Endothelial cell of umbilical vein (primary cell): ENCODE measurements around the gene AGAP3. TPM values are rescaled to one million over a fixed set of nuclear protein-coding genes. Genes with fewer than 3 reads are reported as not detected.

Source experiments
- BruUV-seq: library from RNA; stranded (reverse); fragments of 400-500 nt; replicated peaks from 2 replicates; lab custom pipeline; 2021; lab: Mats Ljungman, UMichigan
- CTCF ChIA-PET: fragments of 300-600, 350-600 bp; sonication (Branson Sonifier 250); formaldehyde crosslinking; loops from one replicate; lab custom pipeline; 2021; ENCODE audit warnings: antibody characterized with exemption, inconsistent platforms; lab: Charles Lee
- POLR2A ChIA-PET: fragments of 300-600, 350-600 bp; sonication (Branson Sonifier 250); formaldehyde crosslinking; loops from one replicate; lab custom pipeline; 2021; ENCODE audit warnings: antibody characterized with exemption, inconsistent platforms; lab: Charles Lee
- DNase-seq: peaks from one replicate; pipeline ENCODE4 v3.0.0-alpha.2; 2011; ENCODE audit warnings: low read depth, low spot score
- FAIRE-seq: peaks from 2 replicates; lab custom pipeline; 2011; peaks lifted over from hg19 to GRCh38; lab: Jason Lieb, UNC
- H2AFZ ChIP-seq: 2 replicates; pipeline ENCODE4 v1.6.0; 2012; ENCODE audit warnings: low read depth, low read length, control low read depth, inconsistent platforms
- H3K27ac ChIP-seq: 2 replicates; pipeline ENCODE4 v1.5.1; 2011; ENCODE audit warnings: low read depth, mild to moderate bottlenecking, control low read depth, low read length, moderate library complexity; ENCODE audit not compliant: insufficient read depth
- H3K27me3 ChIP-seq, 2 experiments: 2 replicates each; pipeline versions ENCODE4 v1.6.0 to v1.6.1; 2011; ENCODE audit warnings: low read length in 2 of 2, mixed read lengths in 1 of 2; ENCODE audit not compliant: control insufficient read depth in 2 of 2, insufficient read depth in 2 of 2
- H3K36me3 ChIP-seq, 2 experiments: 2 replicates in 1 of 2; 3 replicates in 1 of 2; pipeline ENCODE4 v1.5.1; 2011; ENCODE audit warnings: low read length in 2 of 2, mild to moderate bottlenecking in 1 of 2, moderate library complexity in 1 of 2; ENCODE audit not compliant: control insufficient read depth in 2 of 2, insufficient read depth in 2 of 2; ENCODE audit errors: extremely low read depth in 1 of 2
- H3K4me1 ChIP-seq: 3 replicates; pipeline ENCODE4 v1.5.1; 2011; ENCODE audit warnings: mild to moderate bottlenecking, low read length; ENCODE audit not compliant: control insufficient read depth, insufficient read depth; ENCODE audit errors: extremely low read depth
- H3K4me2 ChIP-seq: 2 replicates; pipeline ENCODE4 v1.6.1; 2011; ENCODE audit warnings: low read length, control low read depth, mixed read lengths; ENCODE audit not compliant: insufficient read depth
- H3K4me3 ChIP-seq, 3 experiments: fragments of 200-600 bp in 1 of 3; sonication (generic), shearing (Covaris generic) in 1 of 3; replicated peaks in 1 of 3; 2 replicates each; pipeline ENCODE4 v1.5.1; 2011 to 2016; ENCODE audit warnings: control low read depth in 3 of 3, low read length in 3 of 3, mild to moderate bottlenecking in 2 of 3, inconsistent platforms in 1 of 3, low read depth in 1 of 3, moderate library complexity in 1 of 3; ENCODE audit not compliant: insufficient read depth in 1 of 3
- H3K79me2 ChIP-seq: 2 replicates; pipeline ENCODE4 v1.6.0; 2012; ENCODE audit warnings: low read length, inconsistent platforms; ENCODE audit not compliant: control insufficient read depth, insufficient read depth
- H3K9ac ChIP-seq: replicated peaks from 2 replicates; pipeline ENCODE3; 2011; ENCODE audit warnings: low read length, control low read depth; ENCODE audit not compliant: insufficient read depth; ENCODE audit errors: extremely low read depth
- H3K9me1 ChIP-seq: replicated peaks from 3 replicates; pipeline ENCODE4 v1.6.0; 2011; ENCODE audit warnings: mild to moderate bottlenecking, low read length; ENCODE audit not compliant: control insufficient read depth, insufficient read depth; ENCODE audit errors: extremely low read depth
- H3K9me3 ChIP-seq: replicated peaks from 2 replicates; pipeline ENCODE4 v1.5.1; 2012; ENCODE audit warnings: low read length, inconsistent platforms; ENCODE audit not compliant: control insufficient read depth, insufficient read depth
- H4K20me1 ChIP-seq: replicated peaks from 2 replicates; pipeline ENCODE3; 2011; ENCODE audit warnings: mild to moderate bottlenecking, low read length; ENCODE audit not compliant: control insufficient read depth, insufficient read depth; ENCODE audit errors: extremely low read depth
- EZH2 ChIP-seq: IDR thresholded peaks from 2 replicates; pipeline ENCODE4 v1.6.1; 2012; ENCODE audit warnings: borderline replicate concordance, low read depth, mild to moderate bottlenecking, moderate library complexity, low read length, inconsistent platforms; ENCODE audit not compliant: severe bottlenecking
- FOS ChIP-seq: IDR thresholded peaks from 2 replicates; pipeline ENCODE4 v1.6.1; 2011; ENCODE audit warnings: mild to moderate bottlenecking, low read length, moderate library complexity, borderline replicate concordance; ENCODE audit not compliant: insufficient read depth
- GATA2 ChIP-seq: IDR thresholded peaks from 2 replicates; pipeline ENCODE4 v1.7.0; 2011; ENCODE audit warnings: low read depth, mild to moderate bottlenecking, moderate library complexity, mixed read lengths, low read length; ENCODE audit not compliant: insufficient read length, insufficient read depth
- JUN ChIP-seq: IDR thresholded peaks from 2 replicates; pipeline ENCODE4 v1.6.1; 2011; ENCODE audit warnings: borderline replicate concordance, low read depth; ENCODE audit not compliant: insufficient read length, insufficient read depth
- POLR2A ChIP-seq: IDR thresholded peaks from 2 replicates; pipeline ENCODE4 v1.6.1; 2012; ENCODE audit warnings: low read depth, mild to moderate bottlenecking, control low read depth, low read length
- POLR2AphosphoS5 ChIP-seq: IDR thresholded peaks from 2 replicates; pipeline ENCODE4 v1.6.1; 2012; ENCODE audit warnings: low read depth, mild to moderate bottlenecking, control low read depth, low read length, moderate library complexity; ENCODE audit not compliant: insufficient read depth
- dilution Hi-C: fragments of 300-500 bp; cut with MboI; formaldehyde crosslinking; loops from one replicate; pipeline ENCODE4 v1.15.0; 2019; ENCODE audit warnings: low sequenced_read_pairs; ENCODE audit not compliant: extremely low pct_ligation_motif_present
- intact Hi-C: fragments of 100-400 bp; cut with micrococcal nuclease; formaldehyde crosslinking; loops from one replicate; pipeline ENCODE4 v1.10.0; 2022
- polyA plus RNA-seq, 4 experiments: library from polyadenylated mRNA; depleted of rRNA in 3 of 4; stranded (reverse) in 3 of 4; unstranded in 1 of 4; fragments of >200 nt; gene quantifications; 2 replicates each; pipeline versions ENCODE4 v1.2.1 to v1.2.3, GENCODE V29; 2011 to 2012; ENCODE audit warnings: missing spikeins in 1 of 4
- total RNA-seq: library from RNA; stranded (reverse); gene quantifications from 2 replicates; pipeline ENCODE4 v1.2.3, GENCODE V29; 2021
- TF ChIP-seq, protein P1 (sequence below), 2 donors: IDR thresholded peaks; 1 replicate in 1 of 2; 2 replicates in 1 of 2; pipeline ENCODE4 v1.5.1; 2011; ENCODE audit warnings: low read length in 2 of 2, mild to moderate bottlenecking in 2 of 2, moderate library complexity in 2 of 2, control low read depth in 1 of 2, inconsistent platforms in 1 of 2, low read depth in 1 of 2; ENCODE audit not compliant: insufficient read depth in 1 of 2; ENCODE audit errors: extremely low read depth in 1 of 2
- TF ChIP-seq, protein P2 (sequence below): IDR thresholded peaks from 2 replicates; pipeline ENCODE4 v1.6.1; 2011; ENCODE audit not compliant: insufficient read depth, insufficient read length

Gene AGAP3
- total and polyA plus RNA-seq, 2 donors (not counting 3 experiments of a cell fraction or from before 2014, with no cell fraction given) = 171 to 174 TPM

DNA sequence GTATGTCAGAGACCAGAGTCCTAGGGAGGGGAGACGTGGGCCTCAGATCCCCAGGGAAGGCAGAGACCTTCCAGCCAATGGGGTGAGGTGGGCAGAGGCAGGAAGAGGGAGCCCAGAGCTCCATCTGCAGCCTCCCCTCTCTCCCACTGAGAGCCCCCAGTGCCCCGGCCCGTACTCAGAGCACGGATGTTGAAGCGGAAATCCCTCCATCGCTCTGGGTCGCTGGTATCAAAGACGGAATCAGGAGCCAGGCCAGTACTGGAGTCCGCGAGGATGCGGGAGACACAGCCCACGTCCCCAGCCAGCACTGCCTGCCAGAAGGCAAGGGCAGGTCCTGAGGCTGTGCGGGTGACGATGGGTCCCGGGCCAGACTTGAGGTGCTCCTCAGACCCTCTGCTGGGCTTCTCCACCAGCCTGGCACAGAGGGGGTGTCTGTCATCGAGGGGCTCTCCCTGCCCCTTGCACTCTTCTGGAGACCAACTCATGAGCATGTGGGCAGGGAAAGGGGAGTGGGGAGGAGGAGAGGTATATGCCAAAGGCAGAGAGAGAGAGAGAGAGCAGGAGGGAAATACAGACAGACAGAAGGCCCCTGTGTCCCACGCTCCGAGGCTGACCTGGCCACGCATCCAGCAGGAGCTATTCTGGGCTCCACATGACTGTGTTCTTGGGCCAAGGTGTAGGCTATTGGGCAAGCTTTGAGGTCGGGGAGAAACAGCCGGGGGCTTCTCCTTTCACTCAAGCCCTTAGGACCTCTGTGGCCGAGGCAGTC lies 100.5 kb downstream of the AGAP3 start, which contains the start of gene ASB10:
TSS of gene ASB10 (minus strand) at position 611 of the 769 bp plus-strand sequence. CDS start at position 491, 120 bp downstream.
- Histone ChIP-seq H3K9me1 (no peaks in the 10 kb centered on the region), H3K4me3 (no peak within 1 kb of the TSS), H3K27ac (no peak within 1 kb of the TSS), H3K4me2 (no peak within 1 kb of the TSS), H2AFZ (no peak within 1 kb of the TSS), H3K4me1 (no peaks in the 10 kb centered on the region), H3K79me2 (no peaks in the 10 kb centered on the region), H3K27me3 (peaks cover 12 to 15% of the 10 kb centered on the region in 2 experiments), H3K9ac (no peak within 1 kb of the TSS), H3K9me3 (no peaks in the 10 kb centered on the region), H4K20me1 (no peaks in the 10 kb centered on the region), H3K36me3 (no peaks in the 10 kb centered on the region)
- dilution Hi-C loops (no loop called here), intact Hi-C loops (no loop called here)
- DNase-seq (no peak), FAIRE-seq (no peak)
- CTCF ChIA-PET = no interaction called here
- POLR2A ChIA-PET = no interaction called here
- BruUV-seq = no TSS peak
- TF ChIP-seq GATA2 (no peak), POLR2AphosphoS5 (no peak), EZH2 (no peak), JUN (no peak), FOS (no peak), POLR2A (no peak)
- TF ChIP-seq, protein P1, sequence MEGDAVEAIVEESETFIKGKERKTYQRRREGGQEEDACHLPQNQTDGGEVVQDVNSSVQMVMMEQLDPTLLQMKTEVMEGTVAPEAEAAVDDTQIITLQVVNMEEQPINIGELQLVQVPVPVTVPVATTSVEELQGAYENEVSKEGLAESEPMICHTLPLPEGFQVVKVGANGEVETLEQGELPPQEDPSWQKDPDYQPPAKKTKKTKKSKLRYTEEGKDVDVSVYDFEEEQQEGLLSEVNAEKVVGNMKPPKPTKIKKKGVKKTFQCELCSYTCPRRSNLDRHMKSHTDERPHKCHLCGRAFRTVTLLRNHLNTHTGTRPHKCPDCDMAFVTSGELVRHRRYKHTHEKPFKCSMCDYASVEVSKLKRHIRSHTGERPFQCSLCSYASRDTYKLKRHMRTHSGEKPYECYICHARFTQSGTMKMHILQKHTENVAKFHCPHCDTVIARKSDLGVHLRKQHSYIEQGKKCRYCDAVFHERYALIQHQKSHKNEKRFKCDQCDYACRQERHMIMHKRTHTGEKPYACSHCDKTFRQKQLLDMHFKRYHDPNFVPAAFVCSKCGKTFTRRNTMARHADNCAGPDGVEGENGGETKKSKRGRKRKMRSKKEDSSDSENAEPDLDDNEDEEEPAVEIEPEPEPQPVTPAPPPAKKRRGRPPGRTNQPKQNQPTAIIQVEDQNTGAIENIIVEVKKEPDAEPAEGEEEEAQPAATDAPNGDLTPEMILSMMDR (IDR thresholded peaks at IDR 0.05; ENCODE audit: extremely low read depth in 1 of 2, insufficient read depth in 1 of 2, low read depth in 1 of 2, low read length in 2 of 2) = no peak
- TF ChIP-seq, protein P2, sequence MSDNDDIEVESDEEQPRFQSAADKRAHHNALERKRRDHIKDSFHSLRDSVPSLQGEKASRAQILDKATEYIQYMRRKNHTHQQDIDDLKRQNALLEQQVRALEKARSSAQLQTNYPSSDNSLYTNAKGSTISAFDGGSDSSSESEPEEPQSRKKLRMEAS = no peak
